NCI-H345 treated with DMSO at 0.1 percent for 48 hours (cell line): ENCODE measurements around the gene ZNF546.
"Not testable (repeated sequence)": the region's sequence is repeated elsewhere in the genome, so short reads cannot be mapped to it uniquely, and the experiment has no call there.

ENCODE experiments used
- DNase-seq: peaks from one replicate; lab custom pipeline; 2025; ENCODE audit not compliant: unreplicated experiment; lab: John Stamatoyannopoulos, UW

Gene ZNF546

GRCh38 chr19:39996811-39997637, at the start of gene ZNF546:
Gene ZNF546, plus strand, starts transcription at chr19:39997060. Its CDS starts 1,267 bp downstream, at chr19:39998327.
- DNase-seq = peak; percentile 95

GRCh38 chr19:39949026-39949747, 47.7 kb upstream of the ZNF546 start:
- no peak for DNase-seq

GRCh38 chr19:39951065-39951650, 45.7 kb upstream of the ZNF546 start:
- DNase-seq = no peak

GRCh38 chr19:39951686-39952085, 45.2 kb upstream of the ZNF546 start:
- DNase-seq = no peak

- DNase-seq = no peak
These were observed 42.9 kb upstream of the ZNF546 start for GRCh38 chr19:39953915-39954314.

- DNase-seq = not testable (repeated sequence)
These were observed 39.0 kb upstream of the ZNF546 start for GRCh38 chr19:39957886-39958285.

GRCh38 chr19:39958942-39959341, 37.9 kb upstream of the ZNF546 start:
- not testable (repeated sequence) for DNase-seq

- not testable (repeated sequence) for DNase-seq
These were observed 37.5 kb upstream of the ZNF546 start for GRCh38 chr19:39959407-39959806.

- no peak for DNase-seq
These were observed 33.0 kb upstream of the ZNF546 start for GRCh38 chr19:39963898-39964297.

- no peak for DNase-seq
These were observed 30.2 kb upstream of the ZNF546 start for GRCh38 chr19:39966617-39967016.

GRCh38 chr19:39967561-39967960, 29.3 kb upstream of the ZNF546 start:
- no peak for DNase-seq

- no peak for DNase-seq
These were observed 28.1 kb upstream of the ZNF546 start for GRCh38 chr19:39968789-39969188.

GRCh38 chr19:39969266-39969665, 27.6 kb upstream of the ZNF546 start:
- DNase-seq = no peak

GRCh38 chr19:39969681-39970424, 27.0 kb upstream of the ZNF546 start:
- DNase-seq = no peak

- no peak for DNase-seq
These were observed 26.5 kb upstream of the ZNF546 start for GRCh38 chr19:39970425-39970674.

- DNase-seq = peak; percentile 100
These were observed 26.0 kb upstream of the ZNF546 start, which contains the start of gene PSMC4 for GRCh38 chr19:39970675-39971379. Gene PSMC4, plus strand, starts transcription at chr19:39971165. Its CDS starts 38 bp downstream, at chr19:39971203.

- no peak for DNase-seq
These were observed 25.4 kb upstream of the ZNF546 start for GRCh38 chr19:39971380-39972035.

- DNase-seq = no peak
These were observed 22.3 kb upstream of the ZNF546 start for GRCh38 chr19:39974377-39975155.

GRCh38 chr19:39982883-39983282, 14.0 kb upstream of the ZNF546 start:
- DNase-seq = no peak
